HEK293 (cell line): ENCODE measurements around the gene CCDC85C.

ENCODE experiments used
- CTCF ChIA-PET: fragments of 350-600 bp; formaldehyde crosslinking; extraction: SDS; loops from one replicate; lab custom pipeline; 2021; ENCODE audit warnings: antibody characterized with exemption; lab: Yijun Ruan, JAX
- POLR2A ChIA-PET: fragments of 300-600 bp; formaldehyde crosslinking; extraction: SDS; loops from one replicate; lab custom pipeline; 2020; ENCODE audit warnings: antibody characterized with exemption, inconsistent platforms; lab: Yijun Ruan, JAX
- H3K27ac ChIP-seq: fragments of 200-500 bp; sonication (Bioruptor generic); 2 replicates; pipeline ENCODE4 v1.5.1; 2014; ENCODE audit warnings: low read depth, low read length, control low read depth, inconsistent platforms; ENCODE audit errors: extremely low read depth
- H3K36me3 ChIP-seq, 2 experiments: fragments of 200-500 bp in 1 of 2; sonication (Bioruptor generic) in 1 of 2; 1 replicate in 1 of 2; 2 replicates in 1 of 2; pipeline ENCODE4 v1.5.1; 2014 to 2017; ENCODE audit warnings: inconsistent platforms in 2 of 2, low read length in 2 of 2; ENCODE audit not compliant: control insufficient read depth in 2 of 2, insufficient read depth in 1 of 2
- H3K4me1 ChIP-seq: fragments of 200-500 bp; sonication (Bioruptor generic); 2 replicates; pipeline ENCODE4 v1.5.1; 2014; ENCODE audit warnings: mild to moderate bottlenecking, low read length, inconsistent platforms; ENCODE audit not compliant: control insufficient read depth, insufficient read depth
- H3K4me3 ChIP-seq: 2 replicates; pipeline ENCODE4 v1.5.1; 2011; ENCODE audit warnings: low read depth, mild to moderate bottlenecking, control low read depth, low read length, moderate library complexity
- H3K9me3 ChIP-seq: fragments of 200-500 bp; sonication (Bioruptor generic); 2 replicates; pipeline ENCODE4 v1.5.1; 2014; ENCODE audit warnings: low read depth, low read length, inconsistent platforms; ENCODE audit not compliant: control insufficient read depth, insufficient read depth
- GLIS1 ChIP-seq: fragments of 450-650 bp; formaldehyde crosslinking; IDR thresholded peaks from 2 replicates; pipeline ENCODE4 v1.5.1; 2016; ENCODE audit warnings: missing biosample characterization, missing genetic modification characterization
- GLIS2 ChIP-seq: fragments of 450-650 bp; formaldehyde crosslinking; IDR thresholded peaks from 2 replicates; pipeline ENCODE4 v1.5.1; 2016; ENCODE audit warnings: missing biosample characterization, missing genetic modification characterization
- KLF10 ChIP-seq: fragments of 450-650 bp; IDR thresholded peaks from 2 replicates; pipeline ENCODE4 v1.5.1; 2018; ENCODE audit warnings: missing biosample characterization, mild to moderate bottlenecking, missing genetic modification characterization
- ZBTB17 ChIP-seq: fragments of 450-650 bp; formaldehyde crosslinking; IDR thresholded peaks from 2 replicates; pipeline ENCODE4 v1.5.1; 2016; ENCODE audit warnings: missing biosample characterization, missing genetic modification characterization
- ZBTB8A ChIP-seq: fragments of 450-650 bp; formaldehyde crosslinking; IDR thresholded peaks from 2 replicates; pipeline ENCODE4 v1.5.1; 2016; ENCODE audit warnings: missing biosample characterization, missing genetic modification characterization
- ZFHX2 ChIP-seq: fragments of 450-650 bp; formaldehyde crosslinking; conservative IDR thresholded peaks from 2 replicates; pipeline ENCODE4 v1.5.1; 2016; ENCODE audit warnings: missing biosample characterization, missing genetic modification characterization
- ZIC2 ChIP-seq: fragments of 450-650 bp; formaldehyde crosslinking; IDR thresholded peaks from 2 replicates; pipeline ENCODE4 v1.5.1; 2016; ENCODE audit warnings: missing biosample characterization, missing genetic modification characterization
- ZNF202 ChIP-seq: fragments of 450-650 bp; formaldehyde crosslinking; IDR thresholded peaks from 2 replicates; pipeline ENCODE4 v1.5.1; 2016; ENCODE audit warnings: missing biosample characterization, missing genetic modification characterization, borderline replicate concordance
- ZNF223 ChIP-seq: fragments of 450-650 bp; formaldehyde crosslinking; IDR thresholded peaks from 2 replicates; pipeline ENCODE4 v1.5.1; 2016; ENCODE audit warnings: missing biosample characterization, missing genetic modification characterization
- ZNF239 ChIP-seq: fragments of 450-650 bp; formaldehyde crosslinking; IDR thresholded peaks from 2 replicates; pipeline ENCODE4 v1.5.1; 2016; ENCODE audit warnings: missing biosample characterization, missing genetic modification characterization
- ZNF280D ChIP-seq: fragments of 450-650 bp; formaldehyde crosslinking; IDR thresholded peaks from 2 replicates; pipeline ENCODE4 v1.5.1; 2016; ENCODE audit warnings: missing biosample characterization, missing genetic modification characterization
- ZNF311 ChIP-seq: fragments of 450-650 bp; formaldehyde crosslinking; IDR thresholded peaks from 2 replicates; pipeline ENCODE4 v1.5.1; 2017; ENCODE audit warnings: missing biosample characterization, missing genetic modification characterization, borderline replicate concordance
- ZNF354C ChIP-seq: fragments of 450-650 bp; formaldehyde crosslinking; IDR thresholded peaks from 2 replicates; pipeline ENCODE4 v1.5.1; 2016; ENCODE audit warnings: missing biosample characterization, missing genetic modification characterization, low read depth, borderline replicate concordance
- ZNF366 ChIP-seq: fragments of 450-650 bp; formaldehyde crosslinking; conservative IDR thresholded peaks from 2 replicates; pipeline ENCODE4 v1.5.1; 2016; ENCODE audit warnings: missing biosample characterization, missing genetic modification characterization
- ZNF423 ChIP-seq: fragments of 450-650 bp; formaldehyde crosslinking; IDR thresholded peaks from 2 replicates; pipeline ENCODE4 v1.5.1; 2016; ENCODE audit warnings: missing biosample characterization, missing genetic modification characterization
- ZNF510 ChIP-seq: fragments of 450-650 bp; formaldehyde crosslinking; IDR thresholded peaks from 2 replicates; pipeline ENCODE4 v1.5.1; 2018; ENCODE audit warnings: mild to moderate bottlenecking, missing genetic modification characterization, missing biosample characterization; ENCODE audit not compliant: insufficient replicate concordance
- ZNF513 ChIP-seq: fragments of 450-650 bp; IDR thresholded peaks from 2 replicates; pipeline ENCODE4 v1.5.1; 2018; ENCODE audit warnings: missing biosample characterization, missing genetic modification characterization
- ZNF521 ChIP-seq: fragments of 450-650 bp; formaldehyde crosslinking; IDR thresholded peaks from 2 replicates; pipeline ENCODE4 v1.5.1; 2017; ENCODE audit warnings: missing biosample characterization, mild to moderate bottlenecking, missing genetic modification characterization
- ZNF530 ChIP-seq: fragments of 450-650 bp; formaldehyde crosslinking; IDR thresholded peaks from 2 replicates; pipeline ENCODE4 v1.5.1; 2016; ENCODE audit warnings: low read depth, missing biosample characterization, missing genetic modification characterization
- ZNF544 ChIP-seq: fragments of 450-650 bp; formaldehyde crosslinking; IDR thresholded peaks from 2 replicates; pipeline ENCODE4 v1.5.0; 2017; ENCODE audit warnings: missing biosample characterization, missing genetic modification characterization
- ZNF548 ChIP-seq: fragments of 450-650 bp; formaldehyde crosslinking; IDR thresholded peaks from 2 replicates; pipeline ENCODE4 v1.5.1; 2016; ENCODE audit warnings: missing biosample characterization, missing genetic modification characterization
- ZNF585B ChIP-seq: fragments of 450-650 bp; formaldehyde crosslinking; IDR thresholded peaks from 2 replicates; pipeline ENCODE4 v1.5.1; 2016; ENCODE audit warnings: missing biosample characterization, missing genetic modification characterization
- ZNF623 ChIP-seq: fragments of 450-650 bp; formaldehyde crosslinking; IDR thresholded peaks from 2 replicates; pipeline ENCODE4 v1.5.1; 2016; ENCODE audit warnings: missing biosample characterization, missing genetic modification characterization
- ZNF776 ChIP-seq: fragments of 450-650 bp; formaldehyde crosslinking; IDR thresholded peaks from 2 replicates; pipeline ENCODE4 v1.5.0; 2017; ENCODE audit warnings: missing biosample characterization, missing genetic modification characterization, borderline replicate concordance
- ZNF837 ChIP-seq: fragments of 450-650 bp; formaldehyde crosslinking; IDR thresholded peaks from 2 replicates; pipeline ENCODE4 v1.5.1; 2016; ENCODE audit warnings: missing biosample characterization, missing genetic modification characterization
- ZSCAN30 ChIP-seq: fragments of 450-650 bp; IDR thresholded peaks from 2 replicates; pipeline ENCODE4 v1.5.1; 2018; ENCODE audit warnings: missing biosample characterization, mild to moderate bottlenecking, missing genetic modification characterization, moderate library complexity
- TF ChIP-seq, protein P1 (sequence below): fragments of 450-650 bp; formaldehyde crosslinking; optimal IDR thresholded peaks from 2 replicates; pipeline ENCODE3; 2016; ENCODE audit warnings: missing biosample characterization, mild to moderate bottlenecking, missing genetic modification characterization

CCDC85C gene

DNA sequence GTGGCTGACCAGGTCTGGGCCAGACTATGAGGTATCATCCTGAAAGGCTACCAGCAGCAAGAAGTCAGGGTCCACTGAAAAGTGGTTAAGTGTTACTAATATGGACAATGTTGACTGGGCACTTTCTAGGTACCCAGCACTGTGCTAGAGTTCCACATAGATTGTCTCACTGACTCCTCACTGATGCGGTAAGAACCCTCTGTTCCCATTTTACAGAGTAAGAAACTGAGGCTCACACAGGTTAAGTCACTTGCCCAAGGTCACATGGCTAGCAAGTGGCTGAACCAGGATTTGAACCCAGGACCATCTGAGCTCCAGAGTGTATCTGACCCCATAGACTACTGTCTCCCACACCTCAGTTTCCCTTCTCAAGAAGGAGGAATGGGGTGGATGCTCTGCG lies 4.6 kb upstream of the CCDC85C start:
- POLR2A ChIA-PET: no interaction called here
- TF ChIP-seq ZBTB17 (tag by site-specific recombination) (no peak), ZNF280D (tag by site-specific recombination) (no peak), ZNF776 (tag by site-specific recombination) (no peak), ZNF354C (tag by site-specific recombination) (no peak)
- Histone ChIP-seq H3K27ac (no peak overlapping the region), H3K4me3 (no peak overlapping the region), H3K4me1 (peaks cover 10% of the 10 kb centered on the region), H3K36me3 (no peaks in the 10 kb centered on the region), H3K9me3 (no peaks in the 10 kb centered on the region)
- CTCF ChIA-PET: interaction anchor here (0.6 to 1.4 kb wide), 2 partner anchors 53 to 84 kb away, joined by 3 to 4 read pairs; no protein-coding TSS in a partner anchor

DNA sequence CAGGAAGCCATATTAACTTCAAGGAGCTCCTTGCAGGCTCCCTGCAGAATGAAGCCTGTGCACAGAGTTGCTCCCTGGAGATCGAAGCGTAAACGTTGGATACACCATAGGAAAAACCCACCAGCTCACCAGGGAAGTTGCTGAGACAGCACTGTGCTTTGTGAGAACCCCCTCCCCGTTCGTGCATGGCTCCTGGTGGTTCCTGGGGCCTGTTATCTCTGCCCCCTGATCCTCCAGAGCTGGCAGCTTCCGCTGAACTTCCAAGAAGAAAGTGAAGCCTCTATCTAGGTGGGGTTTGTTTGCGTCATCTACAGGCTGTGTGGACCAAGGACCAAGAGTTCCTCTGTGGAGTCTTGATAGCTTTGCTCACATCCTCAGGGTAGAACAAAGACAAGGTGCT lies 2.4 kb upstream of the CCDC85C start:
- Histone ChIP-seq H3K9me3 (no peaks in the 10 kb centered on the region), H3K36me3 (no peaks in the 10 kb centered on the region), H3K4me3 (no peak overlapping the region), H3K27ac (no peak overlapping the region), H3K4me1 (peaks cover 7% of the 10 kb centered on the region)
- CTCF ChIA-PET: interaction anchor here (0.9 to 2.1 kb wide), 5 partner anchors 22 to 84 kb away, joined by 3 to 14 read pairs (median 4); no protein-coding TSS in a partner anchor
- TF ChIP-seq ZNF510 (tag by site-specific recombination) (no peak), ZNF239 (no peak), ZNF585B (no peak), ZFHX2 (tag by site-specific recombination) (no peak), ZNF521 (tag by site-specific recombination) (no peak), ZIC2 (tag by site-specific recombination) (peak; percentile 99), ZNF513 (no peak), GLIS1 (tag by site-specific recombination) (peak; percentile 52; the same call in 1 of the 2 replicates), ZNF530 (tag by site-specific recombination) (no peak)
- POLR2A ChIA-PET: interaction anchor here (1.5 kb wide), 1 partner anchor 82 kb away, joined by 4 read pairs; no protein-coding TSS in a partner anchor

DNA sequence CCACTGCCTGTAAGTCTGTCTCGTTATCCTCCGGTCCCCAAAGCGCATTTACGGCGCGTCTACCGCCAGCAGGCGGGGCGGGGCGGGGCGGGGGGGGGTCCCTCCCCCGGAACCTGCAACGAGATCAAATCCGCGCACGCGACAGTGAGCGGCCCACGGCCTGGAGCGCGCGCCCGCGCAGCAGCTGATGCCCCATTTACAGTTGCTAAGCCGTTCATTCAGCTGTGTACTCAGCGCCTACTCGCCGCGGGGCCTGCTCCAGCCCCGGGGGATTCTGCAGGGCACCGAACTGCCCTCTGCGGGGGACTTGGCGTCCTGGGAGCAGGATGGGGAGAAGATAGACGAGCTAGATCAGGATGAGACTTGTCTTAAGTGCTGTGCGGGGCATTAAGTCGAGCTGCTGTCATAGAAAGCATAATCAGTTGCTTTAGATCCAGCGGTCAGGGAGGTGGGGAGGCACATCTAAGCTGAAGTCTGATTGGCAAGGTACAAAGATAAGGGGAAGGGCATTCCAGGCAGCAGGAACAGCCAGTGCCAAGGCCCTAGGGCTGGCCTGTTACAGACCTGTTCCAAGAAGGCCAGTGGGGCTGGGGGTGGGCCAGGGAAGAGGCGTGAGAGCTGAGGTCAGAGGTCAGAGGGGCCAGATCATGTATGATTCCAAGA lies 1.4 kb upstream of the CCDC85C start:
- POLR2A ChIA-PET: interaction anchor here (0.7 to 3.1 kb wide), 4 partner anchors 15 to 124 kb away, joined by 3 to 20 read pairs (median 8); partner anchors contain the start of genes CCNK and SETD3
- Histone ChIP-seq H3K9me3 (no peaks in the 10 kb centered on the region), H3K4me3 (peak overlapping the region; percentile 64), H3K4me1 (peaks cover 15% of the 10 kb centered on the region), H3K27ac (peak overlapping the region; percentile 93; the same call in 1 of the 2 replicates), H3K36me3 (no peaks in the 10 kb centered on the region)
- CTCF ChIA-PET: interaction anchor here (0.6 to 2.1 kb wide), 6 partner anchors 23 to 83 kb away, joined by 3 to 14 read pairs (median 4); no protein-coding TSS in a partner anchor
- TF ChIP-seq ZNF544 (tag by site-specific recombination) (no peak), ZSCAN30 (tag by site-specific recombination) (peak; percentile 41), ZBTB8A (tag by site-specific recombination) (peak; percentile 65), ZNF423 (tag by site-specific recombination) (peak; percentile 79; the same call in 1 of the 2 replicates), ZNF223 (no peak), KLF10 (tag by site-specific recombination) (peak; percentile 59), ZNF366 (no peak), GLIS2 (tag by site-specific recombination) (peak; percentile 47), ZNF311 (tag by site-specific recombination) (no peak), ZNF548 (no peak), ZNF837 (tag by site-specific recombination) (no peak), ZNF623 (0 out of 2 replicates have a peak, but pooled peaks have one; percentile 22), ZNF530 (tag by site-specific recombination) (no peak), ZNF202 (tag by site-specific recombination) (no peak)
- TF ChIP-seq, protein P1, sequence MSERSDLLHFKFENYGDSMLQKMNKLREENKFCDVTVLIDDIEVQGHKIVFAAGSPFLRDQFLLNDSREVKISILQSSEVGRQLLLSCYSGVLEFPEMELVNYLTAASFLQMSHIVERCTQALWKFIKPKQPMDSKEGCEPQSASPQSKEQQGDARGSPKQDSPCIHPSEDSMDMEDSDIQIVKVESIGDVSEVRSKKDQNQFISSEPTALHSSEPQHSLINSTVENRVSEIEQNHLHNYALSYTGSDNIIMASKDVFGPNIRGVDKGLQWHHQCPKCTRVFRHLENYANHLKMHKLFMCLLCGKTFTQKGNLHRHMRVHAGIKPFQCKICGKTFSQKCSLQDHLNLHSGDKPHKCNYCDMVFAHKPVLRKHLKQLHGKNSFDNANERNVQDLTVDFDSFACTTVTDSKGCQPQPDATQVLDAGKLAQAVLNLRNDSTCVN: peak; percentile 81
